HG02642 (cell line): Measurements from ENCODE around the gene LRP10.
"Not testable (repeated sequence)": the region's sequence is repeated elsewhere in the genome, so short reads cannot be mapped to it uniquely, and the experiment has no call there.

Experiments
- ATAC-seq: cut with Tn5 transposase; IDR thresholded peaks from one replicate; pipeline ENCODE4 v1.9.1; 2021; ENCODE audit warnings: mild to moderate bottlenecking; ENCODE audit not compliant: unreplicated experiment, poor library complexity

Gene LRP10

DNA sequence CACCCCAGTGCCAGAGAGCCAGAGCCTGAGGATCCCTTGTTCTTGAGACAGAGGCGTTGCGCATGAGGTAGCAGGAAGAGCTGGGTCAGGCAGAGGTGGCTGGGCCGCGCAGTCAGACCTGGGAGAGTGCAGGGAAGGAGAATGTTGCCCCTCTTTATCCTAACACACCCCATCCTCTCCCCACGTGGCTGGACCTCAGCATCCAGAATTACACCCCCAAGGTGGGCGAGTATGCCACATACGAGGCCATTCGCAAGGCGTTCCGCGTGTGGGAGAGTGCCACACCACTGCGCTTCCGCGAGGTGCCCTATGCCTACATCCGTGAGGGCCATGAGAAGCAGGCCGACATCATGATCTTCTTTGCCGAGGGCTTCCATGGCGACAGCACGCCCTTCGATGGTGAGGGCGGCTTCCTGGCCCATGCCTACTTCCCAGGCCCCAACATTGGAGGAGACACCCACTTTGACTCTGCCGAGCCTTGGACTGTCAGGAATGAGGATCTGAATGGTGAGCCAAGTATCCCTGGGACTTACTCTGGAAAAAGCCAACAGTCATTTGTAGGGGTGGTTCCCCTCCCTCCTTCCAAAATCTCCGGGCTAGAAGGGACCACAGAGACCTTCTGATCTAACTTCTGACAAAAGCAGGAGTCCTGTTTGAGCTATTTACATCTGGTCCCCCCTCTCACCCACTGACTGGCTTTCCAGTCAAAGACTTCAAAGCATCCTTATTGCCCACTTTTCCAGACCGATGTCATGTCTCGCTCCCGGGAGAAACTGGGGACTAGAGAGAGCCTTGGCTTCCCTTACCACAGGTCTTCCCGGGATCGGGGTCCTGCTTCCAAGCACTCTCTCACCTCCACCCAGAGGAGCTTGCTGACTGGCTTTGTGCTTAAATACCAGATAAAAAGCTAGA, 29.1 kb upstream of the LRP10 start:
- no peak for ATAC-seq

- no peak for ATAC-seq
Measured at GRCh38 chr14:22843123-22843925, 28.2 kb upstream of the LRP10 start.

- no peak for ATAC-seq
Measured at GRCh38 chr14:22844221-22845102, 27.1 kb upstream of the LRP10 start.

DNA sequence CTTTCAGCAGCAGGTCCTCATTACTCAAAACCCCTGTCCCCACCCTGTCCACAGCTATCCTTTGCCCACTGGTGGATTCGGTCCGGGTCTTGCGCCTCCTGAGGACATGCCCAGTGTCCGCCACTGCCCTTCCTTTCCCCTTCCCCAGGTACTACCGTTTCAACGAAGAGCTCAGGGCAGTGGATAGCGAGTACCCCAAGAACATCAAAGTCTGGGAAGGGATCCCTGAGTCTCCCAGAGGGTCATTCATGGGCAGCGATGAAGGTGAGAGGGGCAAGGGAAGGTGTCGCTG, 26.5 kb upstream of the LRP10 start:
- no peak for ATAC-seq

- ATAC-seq: no peak
Measured at GRCh38 chr14:22845821-22846625, 25.5 kb upstream of the LRP10 start.

- no peak for ATAC-seq
Measured at GRCh38 chr14:22846811-22847307, 24.7 kb upstream of the LRP10 start.

DNA sequence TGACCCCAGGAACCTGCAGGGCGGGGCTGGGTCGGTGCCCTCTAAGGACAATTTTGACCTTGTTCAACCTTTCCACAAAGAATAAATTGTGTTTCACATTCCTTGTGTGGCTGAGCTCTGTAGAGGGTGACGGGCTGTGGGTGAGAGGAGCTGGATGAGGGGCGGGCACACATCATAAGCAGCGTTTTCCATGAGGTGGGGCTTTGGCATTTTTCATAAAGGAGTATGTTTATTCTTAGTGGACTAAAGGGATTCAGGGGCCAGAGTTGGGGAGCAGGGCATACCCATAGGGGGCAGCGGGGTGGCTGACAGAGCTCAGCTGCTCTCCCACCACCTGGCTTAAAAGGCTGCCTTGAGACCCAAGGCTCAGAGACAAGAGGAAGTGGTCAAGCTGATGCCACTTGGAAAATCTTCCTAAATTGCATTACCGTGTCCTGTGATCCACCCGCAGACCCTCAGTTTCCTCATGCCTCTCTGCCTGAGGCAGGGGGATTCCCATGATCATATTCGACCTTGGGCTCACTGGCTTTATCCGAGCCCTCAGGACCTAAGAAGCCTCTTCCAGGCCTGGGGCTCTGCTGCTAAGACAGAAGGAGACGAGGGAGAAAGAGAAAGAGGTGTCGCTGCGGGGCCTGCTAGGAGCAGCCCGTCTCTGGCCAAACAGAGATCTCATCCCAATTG, 23.7 kb upstream of the LRP10 start:
- ATAC-seq: no peak

DNA sequence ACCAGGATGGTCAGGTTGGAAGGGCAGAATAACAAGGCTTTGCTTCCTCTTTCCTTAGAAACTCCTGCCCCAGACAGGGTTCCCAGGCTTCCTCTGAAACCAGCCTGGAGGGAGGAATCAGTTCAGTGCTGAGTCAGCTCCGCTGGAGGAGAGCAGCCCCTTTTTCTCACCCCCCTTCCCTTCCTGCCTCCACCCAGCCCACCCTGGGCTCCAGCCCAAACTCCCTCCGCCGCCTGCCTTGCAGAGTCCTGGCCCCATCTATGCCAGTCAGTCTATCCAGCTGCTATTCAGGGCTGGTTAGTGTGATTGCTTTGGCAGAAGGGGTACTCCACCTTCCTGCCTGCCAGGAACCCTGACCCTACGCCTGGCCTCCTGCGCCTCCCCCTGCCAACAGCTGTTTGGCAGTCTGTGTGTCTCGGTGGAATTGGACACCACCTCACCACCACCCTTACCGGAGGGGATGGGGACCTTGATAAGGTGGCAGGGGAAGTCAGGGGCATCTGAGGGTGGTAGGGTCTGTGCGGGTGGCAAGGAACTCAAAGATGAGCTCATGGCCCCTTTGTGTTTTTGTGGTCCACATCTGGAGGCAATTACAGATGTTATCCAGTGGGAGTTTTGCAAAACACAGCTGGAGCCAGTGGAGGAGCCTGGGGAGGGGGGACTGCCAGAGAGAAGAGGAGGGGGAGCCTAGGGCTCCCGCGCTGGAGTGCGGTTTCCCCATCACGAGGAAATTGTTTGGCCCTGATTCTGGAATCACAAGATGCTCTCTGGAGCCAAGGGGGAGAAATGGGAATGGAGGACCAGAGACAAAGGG, 23.0 kb upstream of the LRP10 start:
- ATAC-seq: no peak

- ATAC-seq: no peak
Measured at GRCh38 chr14:22849212-22849819, 22.2 kb upstream of the LRP10 start.

GRCh38 chr14:22850944-22851764, 20.4 kb upstream of the LRP10 start:
- no peak for ATAC-seq

GRCh38 chr14:22852178-22852577, 19.4 kb upstream of the LRP10 start:
- ATAC-seq: not testable (repeated sequence)

DNA sequence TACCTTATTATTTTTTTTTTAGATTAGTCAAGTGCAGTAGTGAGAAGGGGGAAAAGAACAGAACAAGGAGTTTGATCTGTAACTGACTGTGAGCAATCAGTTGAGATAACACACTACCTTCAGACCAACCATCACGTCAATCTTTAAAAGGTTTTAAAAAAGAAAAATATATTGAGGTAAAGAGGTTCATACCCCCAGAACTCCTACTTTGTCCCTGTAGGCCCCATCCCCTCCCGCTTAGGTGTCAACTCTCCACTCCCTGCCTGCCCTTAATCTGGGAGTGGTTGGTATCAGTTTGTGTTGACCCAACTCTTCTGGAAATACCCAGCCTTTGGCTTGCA, 19.0 kb upstream of the LRP10 start:
- ATAC-seq: no peak

GRCh38 chr14:22852940-22853767, 18.4 kb upstream of the LRP10 start:
- peak; percentile 73 for ATAC-seq

- not testable (repeated sequence) for ATAC-seq
Measured at GRCh38 chr14:22854296-22854695, 17.2 kb upstream of the LRP10 start.

DNA sequence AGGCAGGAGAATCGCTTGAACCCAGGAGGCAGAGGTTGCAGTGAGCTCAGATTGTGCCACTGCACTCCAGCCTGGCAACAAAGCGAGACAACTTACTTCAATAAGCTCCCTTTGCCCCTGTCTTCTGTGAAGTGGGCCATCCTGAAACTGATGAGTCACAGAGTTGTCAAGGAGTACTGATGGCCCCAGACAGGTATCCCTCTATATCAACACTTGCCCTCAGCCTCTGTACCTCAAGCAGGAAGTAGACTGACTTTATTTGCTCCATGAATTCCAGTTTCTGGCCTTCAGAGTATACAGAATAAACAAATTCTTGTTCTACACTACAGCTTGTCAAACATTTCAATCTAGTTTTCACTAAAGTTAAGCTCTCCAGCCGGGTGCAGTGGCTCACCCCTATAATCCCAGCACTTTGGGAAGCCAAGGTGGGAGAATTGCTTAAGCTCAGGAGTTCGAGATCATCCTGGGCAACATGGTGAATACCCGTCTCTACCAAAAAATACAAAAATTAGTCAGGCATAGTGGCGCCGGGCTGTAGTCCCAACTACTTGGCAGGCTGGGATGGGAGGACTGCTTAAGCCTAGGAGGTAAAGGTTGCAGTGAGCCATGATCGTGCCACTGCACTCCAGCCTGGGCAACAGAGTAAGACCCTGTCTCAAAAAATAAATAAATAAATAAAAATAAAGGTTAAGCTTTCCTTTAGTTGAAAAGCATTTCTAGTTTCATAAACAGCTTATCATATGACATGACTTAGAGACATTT, 16.4 kb upstream of the LRP10 start:
- no peak for ATAC-seq

GRCh38 chr14:22856428-22856827, 15.1 kb upstream of the LRP10 start:
- ATAC-seq: no peak
